Measurements from ENCODE around the gene ZMIZ1.

Gene ZMIZ1

DNA sequence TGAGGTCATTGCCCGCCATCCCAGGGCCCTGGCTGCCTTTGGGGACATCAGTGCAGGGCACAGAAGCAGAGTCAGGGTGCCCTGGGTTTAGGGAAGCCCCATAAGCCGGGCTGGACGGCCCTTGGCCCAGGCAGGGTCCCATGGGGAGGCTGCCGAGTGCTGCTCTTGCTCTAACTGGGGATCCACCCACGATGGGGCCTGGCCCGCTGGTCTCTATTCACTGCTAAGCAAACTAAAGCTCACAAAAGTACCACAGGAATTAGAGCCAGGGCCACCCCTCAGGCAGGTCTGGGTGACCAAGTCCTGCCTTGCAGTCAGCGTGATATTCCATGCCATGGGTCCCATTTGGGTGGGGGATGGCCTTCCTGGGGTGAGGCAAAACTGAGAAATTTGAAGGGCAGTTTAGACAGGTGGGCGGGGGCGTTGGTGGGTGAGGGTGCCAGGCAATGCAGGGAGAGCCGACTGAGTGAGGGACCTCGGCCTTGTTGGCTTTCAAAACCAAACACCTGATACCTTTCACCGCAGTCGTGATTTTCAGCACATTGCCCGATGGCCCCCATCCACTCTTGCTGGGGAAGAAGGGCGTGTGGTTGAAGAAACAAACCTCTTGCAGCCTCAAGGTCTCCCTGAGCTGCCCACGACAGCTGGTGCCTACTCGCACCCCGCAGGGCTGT is 185.7 kb downstream of the ZMIZ1 start:
- DNase-seq: no peak

DNA sequence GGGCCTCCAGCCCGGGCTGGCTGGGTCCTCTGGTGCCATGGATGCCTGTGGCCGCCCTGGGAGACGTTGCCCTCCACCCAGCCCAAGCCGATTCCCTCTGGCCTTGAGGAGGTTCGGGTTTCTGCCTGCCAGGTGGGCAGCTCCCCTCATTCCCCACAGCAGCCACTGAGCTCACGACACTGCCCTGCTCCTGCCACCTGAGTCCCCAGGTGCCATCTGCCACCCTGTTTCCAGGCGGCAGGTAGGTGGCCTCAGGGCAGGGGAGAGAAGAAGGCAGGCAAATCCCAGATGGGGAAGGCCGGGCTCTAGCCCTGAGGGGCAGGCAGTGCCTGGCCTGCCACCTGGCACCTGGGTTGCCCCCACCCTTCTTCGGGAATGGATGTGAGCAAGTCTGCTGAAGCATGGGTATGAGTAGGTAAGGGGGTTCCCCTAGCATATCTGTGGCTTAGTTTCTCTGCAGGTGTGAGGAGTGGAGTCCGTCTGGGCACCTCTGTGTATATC is 186.3 kb downstream of the ZMIZ1 start:
- DNase-seq: no peak

DNA sequence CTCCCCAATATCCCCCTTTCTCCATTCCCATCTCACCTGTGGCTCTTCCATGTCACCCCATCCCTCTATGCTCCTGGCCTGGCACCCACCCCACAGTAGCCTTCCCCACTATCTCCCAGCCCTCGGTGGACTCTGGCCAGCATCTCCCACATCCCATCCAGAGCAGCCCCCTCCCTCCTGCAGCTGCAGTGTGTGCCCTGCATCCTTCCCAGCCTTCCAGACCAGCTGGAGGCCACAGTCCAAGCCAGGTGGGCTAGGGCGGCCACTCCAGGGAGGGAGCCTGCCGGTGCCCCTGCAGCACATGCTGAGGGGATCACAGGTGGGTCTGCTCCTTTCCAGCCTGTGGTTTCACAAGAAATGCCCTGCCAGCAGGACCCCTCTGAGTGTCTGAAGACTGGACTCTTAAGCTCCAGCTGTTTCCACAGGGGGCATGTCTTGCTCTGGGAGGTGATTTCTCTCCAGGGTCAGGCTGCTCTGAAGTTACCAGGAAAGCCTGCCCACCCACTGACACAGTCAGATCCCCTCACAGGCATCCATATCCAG is 187.6 kb downstream of the ZMIZ1 start:
- no peak for DNase-seq

GRCh38 chr10:79258894-79259293 is 190.1 kb downstream of the ZMIZ1 start:
- no peak for DNase-seq

GRCh38 chr10:79259834-79260233 is 191.1 kb downstream of the ZMIZ1 start:
- no peak for DNase-seq

GRCh38 chr10:79260811-79261740 is 192.3 kb downstream of the ZMIZ1 start:
- no peak for DNase-seq

DNA sequence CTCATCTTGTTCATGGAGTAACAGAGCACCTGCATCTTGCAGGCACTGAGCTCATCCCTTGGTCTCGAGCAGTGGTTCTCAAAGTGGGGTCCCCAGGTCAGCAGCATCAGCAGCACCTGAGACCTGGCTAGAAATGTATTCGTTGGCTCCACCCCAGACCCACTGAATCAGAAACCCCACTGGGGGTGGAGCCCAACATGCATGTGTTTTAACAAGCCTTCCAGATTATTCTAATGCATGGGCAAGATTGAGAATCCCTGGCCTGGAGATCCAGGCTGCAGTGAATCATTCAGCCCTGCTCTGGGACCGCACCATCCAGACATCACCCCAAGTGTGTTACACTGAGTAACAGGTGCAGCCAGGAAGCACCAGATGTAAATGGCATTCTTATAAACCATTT is 193.4 kb downstream of the ZMIZ1 start:
- no peak for DNase-seq

DNA sequence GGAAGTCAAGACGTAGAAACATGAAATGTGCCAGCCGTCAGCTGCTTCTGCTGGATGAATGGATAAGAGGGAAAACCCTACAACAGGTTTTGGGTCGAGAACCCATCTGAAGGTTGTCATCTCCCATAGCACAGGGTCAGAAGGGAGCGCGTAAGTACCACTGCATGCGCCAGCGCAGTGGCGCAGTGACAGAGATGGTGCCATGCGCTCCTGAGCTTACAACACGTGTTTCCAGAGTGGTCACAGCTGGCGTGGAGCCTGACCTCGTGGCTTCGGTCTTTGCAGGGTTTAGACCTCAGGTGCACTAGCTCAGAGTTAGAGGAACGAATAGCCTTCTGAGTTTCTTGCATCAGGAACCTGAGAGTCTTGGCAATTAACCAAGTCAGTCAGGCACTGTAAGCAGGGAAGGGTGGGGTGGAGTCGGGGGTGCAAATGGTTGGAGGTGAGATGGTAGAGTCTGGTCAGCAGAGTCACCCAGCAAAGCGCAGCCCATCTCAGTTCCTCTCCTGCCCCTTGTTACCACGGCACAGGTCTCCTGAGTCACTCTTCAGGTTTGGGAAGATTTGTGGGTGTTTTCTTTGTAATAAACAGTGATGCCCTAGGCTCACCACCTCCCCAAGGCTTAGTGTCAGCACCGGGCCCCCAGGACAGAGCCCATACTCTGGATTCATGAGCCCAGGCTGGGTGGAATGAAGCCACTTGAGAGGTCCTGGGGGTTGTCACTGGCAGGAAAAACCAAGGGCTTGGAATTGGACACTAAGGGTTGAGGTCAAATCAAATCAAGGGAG is 194.4 kb downstream of the ZMIZ1 start:
- no peak for DNase-seq

DNA sequence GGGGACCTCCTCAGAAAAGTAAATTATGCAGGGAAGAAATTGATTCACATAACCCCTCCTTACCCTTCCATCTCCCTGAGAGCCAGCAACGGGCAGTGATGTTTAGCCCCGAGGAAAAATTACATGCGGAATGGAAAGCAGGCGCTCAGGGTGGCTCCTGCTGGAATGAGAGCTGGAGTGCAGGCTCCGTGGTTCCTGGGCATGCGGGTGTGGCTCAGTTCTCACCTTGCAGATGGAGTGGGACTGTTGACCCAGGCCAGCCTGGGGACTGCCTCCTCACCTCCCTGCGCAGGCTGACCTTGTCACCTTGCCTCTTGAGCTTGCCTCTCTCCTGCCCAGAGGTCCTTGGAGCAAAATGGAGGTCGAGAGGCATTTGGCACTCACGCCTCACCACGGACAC is 195.2 kb downstream of the ZMIZ1 start:
- DNase-seq: no peak

DNA sequence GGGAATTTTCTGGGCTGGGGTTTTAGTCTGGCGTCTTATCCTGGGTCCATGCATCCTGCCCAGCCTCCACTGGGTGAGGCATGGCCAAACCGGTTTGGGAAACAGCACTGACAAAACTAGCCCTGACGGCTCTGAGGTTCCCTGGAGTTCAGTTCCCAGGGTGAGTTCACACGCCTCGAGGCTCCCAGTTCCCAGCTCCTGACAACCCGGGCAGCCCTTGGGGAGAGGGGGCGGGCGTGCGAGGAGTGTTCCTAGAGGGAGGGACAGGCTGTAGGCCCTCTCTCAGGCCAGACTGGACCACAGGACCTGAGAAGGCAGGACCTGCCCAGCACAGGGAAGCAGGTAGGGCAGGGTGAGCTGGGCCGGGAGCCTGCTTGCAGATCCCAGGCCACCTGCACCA is 196.2 kb downstream of the ZMIZ1 start:
- no peak for DNase-seq

DNA sequence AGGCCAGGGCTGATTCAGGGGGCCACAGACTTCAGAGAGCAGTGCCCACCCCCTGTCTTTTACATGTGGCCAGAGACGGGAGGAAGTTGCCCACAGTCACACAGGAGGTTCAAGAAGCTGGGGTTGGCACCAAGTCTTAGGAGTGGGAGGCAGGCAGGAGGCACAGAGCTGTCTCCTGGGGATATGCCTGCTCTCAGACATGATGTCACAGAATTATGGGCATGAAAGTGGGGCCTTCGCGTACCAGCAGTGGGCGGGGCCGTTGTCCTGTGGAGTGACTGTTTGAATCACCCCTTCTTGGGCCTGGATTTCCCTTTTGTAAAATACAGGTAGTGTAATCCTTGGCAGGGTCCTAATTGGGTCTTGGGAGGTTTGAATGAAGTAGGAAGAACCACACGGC is 197.3 kb downstream of the ZMIZ1 start:
- no peak for DNase-seq

GRCh38 chr10:79266543-79267312 is 198.0 kb downstream of the ZMIZ1 start:
- DNase-seq: no peak

- DNase-seq: no peak
Measured at GRCh38 chr10:79267499-79267898, 198.7 kb downstream of the ZMIZ1 start.

DNA sequence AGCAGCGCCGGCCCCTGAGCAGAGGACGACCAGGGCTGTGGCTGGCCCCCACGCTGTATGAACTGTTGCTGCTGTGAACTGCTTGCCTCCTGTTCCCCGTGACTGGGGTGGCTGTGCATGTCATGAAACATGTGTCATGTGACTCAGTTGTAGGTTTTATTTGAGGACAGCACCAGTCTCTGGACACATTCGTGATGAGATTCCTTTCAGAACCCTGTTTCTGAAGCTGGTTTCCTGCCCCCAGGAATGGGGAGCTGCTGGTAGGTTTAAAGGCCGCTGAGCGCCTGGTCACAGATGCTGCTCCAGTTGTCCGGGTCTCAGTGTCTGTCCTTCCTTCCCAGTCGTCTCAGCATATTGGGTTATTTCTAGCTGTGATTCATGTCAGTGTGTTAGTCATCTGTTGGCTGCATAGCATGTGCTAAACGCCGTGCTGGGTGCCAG is 199.4 kb downstream of the ZMIZ1 start:
- no peak for DNase-seq

- DNase-seq: no peak
Measured at GRCh38 chr10:79268742-79269141, 200.0 kb downstream of the ZMIZ1 start.

- no peak for DNase-seq
Measured at GRCh38 chr10:79269443-79269842, 200.7 kb downstream of the ZMIZ1 start.

GRCh38 chr10:79269969-79270368 is 201.2 kb downstream of the ZMIZ1 start:
- no peak for DNase-seq

DNA sequence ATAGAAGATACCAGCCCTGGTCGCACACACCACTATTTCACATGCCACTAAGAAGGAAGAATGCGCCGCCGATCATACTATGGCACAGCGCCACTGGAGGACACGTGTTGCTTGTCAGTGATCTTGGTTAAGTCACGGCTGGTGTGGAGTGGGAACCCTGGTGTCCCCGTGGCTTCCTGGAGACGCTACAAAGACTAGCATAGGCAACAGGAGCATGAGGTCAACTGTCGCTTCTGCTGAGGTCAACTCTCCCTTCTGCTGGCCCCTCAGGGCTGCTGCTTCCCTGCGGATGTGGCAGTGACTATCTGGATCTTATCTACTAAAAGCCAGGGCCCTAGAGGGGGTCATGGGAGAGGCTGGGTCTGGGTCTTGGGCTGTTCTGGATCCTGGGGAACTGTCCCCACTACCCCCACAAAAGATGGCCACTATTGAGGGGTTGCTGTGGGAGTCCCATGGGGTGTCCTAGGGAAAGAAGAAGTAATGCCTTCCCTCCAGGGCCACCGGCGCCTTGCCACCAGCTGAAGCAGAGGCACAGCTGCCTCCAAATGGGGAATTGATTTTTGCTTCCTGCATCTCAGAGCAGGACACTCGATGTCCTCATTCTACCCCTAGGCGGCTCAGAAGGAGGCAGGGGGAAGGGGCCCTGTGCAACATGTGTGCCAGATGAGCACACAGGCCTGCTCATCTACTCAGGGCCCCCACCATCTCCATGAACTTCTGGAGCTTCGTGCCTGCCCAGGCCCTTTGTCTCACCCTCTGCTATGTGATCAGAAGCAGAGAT is 201.9 kb downstream of the ZMIZ1 start:
- DNase-seq: no peak

GRCh38 chr10:79272353-79272752 is 203.6 kb downstream of the ZMIZ1 start:
- DNase-seq: no peak

GRCh38 chr10:79273604-79274003 is 204.8 kb downstream of the ZMIZ1 start:
- DNase-seq: no peak

All from activated CD8-positive, alpha-beta memory T cell treated with anti-CD3 and anti-CD28 coated beads, Interleukin-2, amount 50 U/mL, for 48 hours (primary cell).